Neuronal stem cell (in vitro differentiated cells): ENCODE results near the gene BEX4.
"Not testable (repeated sequence)": the region's sequence is repeated elsewhere in the genome, so short reads cannot be mapped to it uniquely, and the experiment has no call there.

ENCODE experiments used
- DNase-seq: peaks from one replicate; pipeline ENCODE4 v3.0.0-alpha.2; 2013; ENCODE audit warnings: low spot score
- H2AFZ ChIP-seq: one replicate; pipeline ENCODE4 v1.6.1; 2013; ENCODE audit warnings: mild to moderate bottlenecking, low read length, inconsistent platforms
- H2AK5ac ChIP-seq: 2 replicates; pipeline ENCODE4 v1.6.1; 2013; ENCODE audit warnings: low read depth, mild to moderate bottlenecking, inconsistent platforms, low read length, moderate library complexity, mixed read lengths
- H2BK120ac ChIP-seq: 2 replicates; pipeline ENCODE4 v1.6.1; 2013; ENCODE audit warnings: low read depth, mild to moderate bottlenecking, inconsistent platforms, low read length, moderate library complexity, mixed read lengths
- H2BK12ac ChIP-seq: one replicate; pipeline ENCODE4 v1.6.1; 2013; ENCODE audit warnings: low read length, inconsistent platforms
- H2BK15ac ChIP-seq: 2 replicates; pipeline ENCODE4 v1.6.1; 2013; ENCODE audit warnings: mild to moderate bottlenecking, low read length, inconsistent platforms, mixed read lengths
- H2BK5ac ChIP-seq: one replicate; pipeline ENCODE4 v1.6.1; 2013; ENCODE audit warnings: inconsistent platforms, mild to moderate bottlenecking, low read length, moderate library complexity
- H3K14ac ChIP-seq: one replicate; pipeline ENCODE4 v1.6.1; 2013; ENCODE audit warnings: low read length, inconsistent platforms
- H3K18ac ChIP-seq: 2 replicates; pipeline ENCODE4 v1.6.1; 2013; ENCODE audit warnings: low read length, inconsistent platforms
- H3K23ac ChIP-seq: 2 replicates; pipeline ENCODE4 v1.6.1; 2013; ENCODE audit warnings: low read depth, mild to moderate bottlenecking, mixed read lengths, low read length, inconsistent platforms; ENCODE audit not compliant: poor library complexity
- H3K27ac ChIP-seq: replicated peaks from 3 replicates; pipeline ENCODE4 v1.5.1; 2013; ENCODE audit warnings: low read length, inconsistent platforms
- H3K27me3 ChIP-seq, 3 experiments: 2 replicates each; pipeline ENCODE4 v1.6.1; 2013; ENCODE audit warnings: low read length in 3 of 3, mild to moderate bottlenecking in 2 of 3, inconsistent platforms in 1 of 3, low read depth in 1 of 3, mixed read lengths in 1 of 3, moderate library complexity in 1 of 3; ENCODE audit not compliant: control insufficient read depth in 3 of 3, insufficient read depth in 3 of 3
- H3K36me3 ChIP-seq, 2 donors: replicated peaks in 1 of 2; 2 replicates each; pipeline ENCODE4 v1.6.1; 2013; ENCODE audit warnings: low read length in 2 of 2; ENCODE audit not compliant: control insufficient read depth in 2 of 2, insufficient read depth in 2 of 2
- H3K4ac ChIP-seq: 2 replicates; pipeline ENCODE4 v1.6.1; 2013; ENCODE audit warnings: inconsistent platforms, mild to moderate bottlenecking, low read length, moderate library complexity
- H3K4me1 ChIP-seq, 2 donors: 1 replicate in 1 of 2; 2 replicates in 1 of 2; pipeline ENCODE4 v1.6.1; 2013; ENCODE audit warnings: low read length in 2 of 2, low read depth in 1 of 2; ENCODE audit not compliant: control insufficient read depth in 2 of 2, insufficient read depth in 1 of 2
- H3K4me2 ChIP-seq: one replicate; pipeline ENCODE4 v1.6.1; 2013; ENCODE audit warnings: mild to moderate bottlenecking, low read length, inconsistent platforms; ENCODE audit not compliant: insufficient read depth, poor library complexity, severe bottlenecking
- H3K4me3 ChIP-seq, 2 donors: 2 replicates each; pipeline ENCODE4 v1.5.1; 2013; ENCODE audit warnings: low read length in 2 of 2, mild to moderate bottlenecking in 2 of 2, inconsistent platforms in 1 of 2, moderate library complexity in 1 of 2
- H3K79me1 ChIP-seq: one replicate; pipeline ENCODE4 v1.6.1; 2013; ENCODE audit warnings: low read depth, mild to moderate bottlenecking, inconsistent platforms, low read length, moderate library complexity
- H3K9ac ChIP-seq: one replicate; pipeline ENCODE4 v1.6.1; 2013; ENCODE audit warnings: mild to moderate bottlenecking, low read depth, low read length, inconsistent platforms; ENCODE audit not compliant: poor library complexity
- H3K9me3 ChIP-seq, 2 donors: replicated peaks in 1 of 2; 2 replicates each; pipeline versions ENCODE3 to v1.6.1; 2013; ENCODE audit warnings: low read length in 2 of 2, mild to moderate bottlenecking in 2 of 2, inconsistent platforms in 1 of 2, low read depth in 1 of 2, mixed read lengths in 1 of 2, moderate library complexity in 1 of 2; ENCODE audit not compliant: control insufficient read depth in 2 of 2, insufficient read depth in 1 of 2
- H4K8ac ChIP-seq: one replicate; pipeline ENCODE4 v1.6.1; 2013; ENCODE audit warnings: low read depth, mild to moderate bottlenecking, inconsistent platforms, low read length, moderate library complexity
- H4K91ac ChIP-seq: one replicate; pipeline ENCODE4 v1.6.1; 2013; ENCODE audit warnings: low read length, low read depth, mild to moderate bottlenecking, inconsistent platforms; ENCODE audit not compliant: poor library complexity
- WGBS, 2 donors: extraction: QIAGEN DNeasy Blood & Tissue Kit; methylation state at CpG; one replicate each; pipeline ENCODE4 v1.1.7; 2013; ENCODE audit warnings: missing lambda C conversion rate in 2 of 2, mixed read lengths in 1 of 2; ENCODE audit not compliant: insufficient read length in 2 of 2, insufficient replicate concordance in 1 of 2; ENCODE audit errors: extremely low coverage in 2 of 2; 5-methylcytosine and 5-hydroxymethylcytosine counted together

BEX4 gene

DNA sequence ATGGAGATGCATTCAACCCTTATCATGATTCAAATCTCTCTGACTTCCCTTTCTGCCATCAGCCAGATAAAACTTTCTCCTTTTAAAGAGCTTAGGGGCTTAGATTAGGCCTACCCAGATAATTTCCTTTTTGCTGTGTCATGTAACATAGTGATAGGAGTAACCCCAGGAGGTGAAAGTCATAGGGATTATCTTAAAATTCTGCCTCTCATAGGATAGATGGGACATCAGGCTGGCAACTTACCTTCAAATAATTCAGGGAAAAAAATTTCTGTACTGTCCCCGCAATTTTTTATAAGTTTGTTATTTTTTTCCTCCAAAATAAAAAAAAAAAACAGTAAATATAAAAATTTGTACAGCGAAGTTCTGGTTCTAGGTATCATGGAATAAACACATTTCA lies 20.7 kb downstream of the BEX4 start:
- H3K27me3 ChIP-seq = peaks cover 0 to 23% (median 0%) of the 10 kb centered on the region in 3 experiments
- H3K4ac ChIP-seq, H3K36me3 ChIP-seq, H3K4me2 ChIP-seq, H3K18ac ChIP-seq, H3K79me1 ChIP-seq, H4K8ac ChIP-seq, DNase-seq, H3K27ac ChIP-seq, H2BK15ac ChIP-seq, H3K4me1 ChIP-seq, H2BK120ac ChIP-seq, H3K9ac ChIP-seq, H2BK5ac ChIP-seq, H3K9me3 ChIP-seq, H2AFZ ChIP-seq, H2BK12ac ChIP-seq, H3K4me3 ChIP-seq, H4K91ac ChIP-seq, H2AK5ac ChIP-seq, H3K14ac ChIP-seq, H3K23ac ChIP-seq: not testable (repeated sequence)
- WGBS, 2 donors = no CpG with 5 or more reads among the region's 2 CpGs

DNA sequence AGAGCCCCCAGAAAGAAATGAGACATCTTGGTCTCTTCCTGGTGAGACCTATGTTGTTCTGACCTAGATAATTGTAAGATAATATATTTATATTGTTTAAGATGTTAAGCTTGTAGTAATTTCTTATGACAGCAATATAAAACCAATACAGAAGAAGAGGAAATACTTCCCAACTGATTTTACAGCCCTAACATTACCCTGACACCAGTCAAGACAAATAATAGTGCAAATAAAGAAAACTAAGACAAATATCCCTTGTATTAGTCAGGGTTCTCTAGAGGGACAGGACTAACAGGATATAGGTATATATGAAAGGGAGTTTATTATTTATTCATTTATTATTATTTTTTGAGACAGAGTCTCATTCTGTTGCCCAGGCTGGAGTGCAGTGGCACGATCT lies 21.4 kb downstream of the BEX4 start:
- H2BK120ac ChIP-seq = no peak overlapping the region

DNA sequence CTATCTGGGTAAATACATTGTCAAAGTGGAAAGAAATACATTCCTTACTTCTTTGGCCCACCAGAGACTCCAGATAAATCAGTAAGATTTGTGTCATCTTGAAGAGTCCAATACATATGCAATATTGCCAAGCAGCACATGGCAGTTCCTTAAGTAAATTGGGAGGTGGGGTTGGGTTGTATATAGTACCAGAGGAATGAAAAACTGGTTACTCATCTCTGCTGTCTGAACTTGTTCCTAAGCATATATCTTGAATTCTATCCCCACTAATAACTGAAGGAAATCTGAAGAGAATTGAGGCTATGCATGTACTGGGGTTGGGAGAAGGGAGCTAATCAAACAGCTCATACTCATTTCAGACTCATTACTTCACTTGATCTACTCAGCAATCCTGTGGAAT lies 25.2 kb downstream of the BEX4 start:
- H3K27me3 ChIP-seq = peaks cover 0 to 13% (median 0%) of the 10 kb centered on the region in 3 experiments
- H2BK5ac ChIP-seq = no peak overlapping the region
- no peak overlapping the region for H3K23ac ChIP-seq
- H2AK5ac ChIP-seq = no peak overlapping the region
- H3K9ac ChIP-seq = no peak overlapping the region
- no peak overlapping the region for H3K18ac ChIP-seq
- H2AFZ ChIP-seq = no peak overlapping the region
- no peak overlapping the region for H3K4me3 ChIP-seq
- no peaks in the 10 kb centered on the region for H3K79me1 ChIP-seq
- no peak overlapping the region for H2BK15ac ChIP-seq
- no peak overlapping the region for H3K27ac ChIP-seq
- no peak overlapping the region for H2BK120ac ChIP-seq
- no peak overlapping the region for H4K8ac ChIP-seq
- no peak overlapping the region for H3K4ac ChIP-seq
- H3K14ac ChIP-seq = no peak overlapping the region
- H2BK12ac ChIP-seq = no peak overlapping the region
- H4K91ac ChIP-seq = no peak overlapping the region
- no peaks in the 10 kb centered on the region for H3K9me3 ChIP-seq
- H3K36me3 ChIP-seq = no peaks in the 10 kb centered on the region
- no peaks in the 10 kb centered on the region for H3K4me1 ChIP-seq
- H3K4me2 ChIP-seq = no peak overlapping the region
- DNase-seq = no peak

More for the DNA sequence above, 21.4 kb downstream of the BEX4 start:
- Histone ChIP-seq H3K79me1 (no peaks in the 10 kb centered on the region), H3K36me3 (no peaks in the 10 kb centered on the region), H2AK5ac (no peak overlapping the region), H2BK5ac (no peak overlapping the region), H4K8ac (no peak overlapping the region), H3K27ac (no peak overlapping the region), H4K91ac (no peak overlapping the region), H3K4me2 (no peak overlapping the region), H2AFZ (no peak overlapping the region), H3K9me3 (no peaks in the 10 kb centered on the region), H2BK15ac (no peak overlapping the region), H3K18ac (no peak overlapping the region), H3K4ac (no peak overlapping the region), H2BK12ac (no peak overlapping the region), H3K14ac (no peak overlapping the region), H3K4me1 (no peaks in the 10 kb centered on the region), H3K9ac (no peak overlapping the region), H3K4me3 (no peak overlapping the region), H3K23ac (no peak overlapping the region), H3K27me3 (peaks cover 0 to 16% (median 0%) of the 10 kb centered on the region in 3 experiments)
- WGBS, 2 donors = no CpG with 5 or more reads among the region's 1 CpG
- no peak for DNase-seq

DNA sequence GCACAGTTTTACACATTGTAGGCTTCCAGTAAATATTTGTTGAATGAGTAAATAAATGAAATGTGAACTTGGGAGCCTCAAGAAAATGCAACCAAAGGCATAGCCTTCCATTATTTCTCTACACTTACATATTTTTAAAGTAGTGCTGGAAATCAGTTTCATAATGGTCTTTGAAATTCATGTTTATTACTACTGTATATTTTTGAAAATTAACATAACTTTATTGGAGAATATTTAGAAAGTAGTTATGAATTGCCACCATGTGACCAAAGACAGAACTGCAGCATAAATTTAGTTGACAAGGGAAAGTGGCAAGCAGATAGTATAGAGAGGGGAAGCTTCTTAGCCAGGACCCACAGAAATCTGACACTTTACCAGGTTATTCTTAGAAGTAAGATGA lies 33.6 kb downstream of the BEX4 start:
- DNase-seq = no peak
- Histone ChIP-seq H3K27ac (no peak overlapping the region), H4K91ac (no peak overlapping the region)

More for the DNA sequence above, 33.6 kb downstream of the BEX4 start:
- H3K4ac ChIP-seq = no peak overlapping the region
- peaks cover 2 to 13% of the 10 kb centered on the region in 2 donors for H3K36me3 ChIP-seq
- H3K79me1 ChIP-seq = no peaks in the 10 kb centered on the region
- no peak overlapping the region for H2BK120ac ChIP-seq
- H2AK5ac ChIP-seq = no peak overlapping the region
- no peak overlapping the region for H3K4me3 ChIP-seq
- H3K23ac ChIP-seq = no peak overlapping the region
- H3K9ac ChIP-seq = no peak overlapping the region
- no peak overlapping the region for H2AFZ ChIP-seq
- H4K8ac ChIP-seq = no peak overlapping the region
- H3K9me3 ChIP-seq = no peaks in the 10 kb centered on the region
- peaks cover 0 to 10% (median 0%) of the 10 kb centered on the region in 3 experiments for H3K27me3 ChIP-seq
- no peak overlapping the region for H2BK15ac ChIP-seq
- no peaks in the 10 kb centered on the region for H3K4me1 ChIP-seq
- no peak overlapping the region for H2BK5ac ChIP-seq
- no peak overlapping the region for H2BK12ac ChIP-seq
- no peak overlapping the region for H3K18ac ChIP-seq
- H3K4me2 ChIP-seq = no peak overlapping the region
- H3K14ac ChIP-seq = no peak overlapping the region
